HFF-Myc (cell line): ENCODE results near the gene DGCR8.

Source experiments
- DNase-seq: peaks from one replicate; pipeline ENCODE4 v3.0.0-alpha.2; 2011; ENCODE audit warnings: low read depth; ENCODE audit errors: extremely low read depth
- H3K4me3 ChIP-seq: replicated peaks from 2 replicates; pipeline ENCODE4 v1.5.1; 2011; ENCODE audit warnings: low read depth, mild to moderate bottlenecking, control low read depth, low read length
- TF ChIP-seq, protein P1 (sequence below): IDR thresholded peaks from 2 replicates; pipeline ENCODE4 v1.5.1; 2012; ENCODE audit warnings: mild to moderate bottlenecking, low read depth, low read length, control low read depth; ENCODE audit errors: missing control alignments

The DGCR8 gene

DNA sequence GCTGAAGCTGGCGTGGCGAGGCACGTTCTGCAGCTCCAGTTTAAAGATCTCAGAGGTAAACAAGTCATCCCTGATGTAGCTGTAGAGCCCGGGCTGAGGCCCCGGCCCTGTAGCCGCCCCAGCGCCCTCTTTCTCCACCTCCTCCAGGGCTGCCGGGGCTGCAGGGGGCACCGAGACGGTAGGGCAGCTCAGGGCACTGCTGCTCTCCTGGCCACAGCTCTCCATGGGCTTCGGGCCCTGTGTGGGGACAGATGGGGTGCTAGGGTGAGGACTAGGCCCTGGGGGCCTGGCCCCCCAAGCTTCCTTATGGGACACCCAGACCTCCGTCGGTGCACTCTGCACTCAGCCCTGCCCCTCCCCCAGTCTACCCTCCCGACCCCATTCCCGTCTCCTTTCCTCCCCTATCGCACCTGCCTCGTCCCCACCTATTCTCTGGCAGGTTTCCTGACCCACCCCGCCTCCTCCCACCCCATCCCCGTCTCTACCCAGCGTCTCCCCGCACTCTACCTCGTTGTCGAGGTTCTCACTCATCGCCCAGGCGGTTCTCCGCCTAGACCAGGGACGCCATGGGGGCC lies 36.4 kb downstream of the DGCR8 start:
- TF ChIP-seq, protein P1, sequence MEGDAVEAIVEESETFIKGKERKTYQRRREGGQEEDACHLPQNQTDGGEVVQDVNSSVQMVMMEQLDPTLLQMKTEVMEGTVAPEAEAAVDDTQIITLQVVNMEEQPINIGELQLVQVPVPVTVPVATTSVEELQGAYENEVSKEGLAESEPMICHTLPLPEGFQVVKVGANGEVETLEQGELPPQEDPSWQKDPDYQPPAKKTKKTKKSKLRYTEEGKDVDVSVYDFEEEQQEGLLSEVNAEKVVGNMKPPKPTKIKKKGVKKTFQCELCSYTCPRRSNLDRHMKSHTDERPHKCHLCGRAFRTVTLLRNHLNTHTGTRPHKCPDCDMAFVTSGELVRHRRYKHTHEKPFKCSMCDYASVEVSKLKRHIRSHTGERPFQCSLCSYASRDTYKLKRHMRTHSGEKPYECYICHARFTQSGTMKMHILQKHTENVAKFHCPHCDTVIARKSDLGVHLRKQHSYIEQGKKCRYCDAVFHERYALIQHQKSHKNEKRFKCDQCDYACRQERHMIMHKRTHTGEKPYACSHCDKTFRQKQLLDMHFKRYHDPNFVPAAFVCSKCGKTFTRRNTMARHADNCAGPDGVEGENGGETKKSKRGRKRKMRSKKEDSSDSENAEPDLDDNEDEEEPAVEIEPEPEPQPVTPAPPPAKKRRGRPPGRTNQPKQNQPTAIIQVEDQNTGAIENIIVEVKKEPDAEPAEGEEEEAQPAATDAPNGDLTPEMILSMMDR: no peak
- DNase-seq: no peak
- peak overlapping the region; percentile 87 for H3K4me3 ChIP-seq

DNA sequence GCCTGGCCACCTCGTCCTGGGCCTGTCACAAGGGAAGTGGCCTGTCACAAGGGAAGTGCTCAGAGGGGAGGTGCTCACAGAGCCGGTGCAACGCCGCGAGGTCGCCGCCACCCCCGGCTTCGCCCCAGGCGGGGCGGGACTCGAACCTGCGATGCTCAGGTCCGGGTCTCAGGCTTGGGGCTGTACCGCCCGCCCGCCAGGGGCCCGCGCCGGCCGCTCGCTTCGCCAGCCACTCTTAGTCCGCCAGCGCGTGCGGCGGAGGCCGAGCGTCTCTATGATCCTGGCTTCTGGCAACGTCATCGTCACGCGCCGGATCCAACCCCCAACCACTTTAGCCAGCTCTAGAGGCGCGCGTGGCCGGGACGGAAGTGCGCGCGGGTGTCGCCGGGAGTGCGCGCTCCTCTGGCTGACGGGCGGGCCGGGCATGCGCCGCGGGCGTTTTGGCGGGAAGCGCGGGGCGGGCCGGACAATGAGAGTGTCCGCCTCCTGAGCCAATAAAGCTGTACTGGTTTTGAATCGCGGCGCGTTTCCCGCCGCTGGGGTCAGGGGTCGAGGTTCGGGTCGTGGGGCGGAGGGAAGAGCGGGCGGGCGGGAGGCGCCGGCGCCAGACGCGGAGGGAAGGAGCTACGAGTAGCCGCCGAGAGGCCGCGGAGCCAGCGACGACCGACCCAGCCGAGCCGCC lies 37.1 kb downstream of the DGCR8 start, which contains the start of gene TRMT2A:
TSS of gene TRMT2A (minus strand) at position 276 of the 682 bp plus-strand sequence. CDS start 320 bp downstream, outside the sequence.
- TF ChIP-seq, protein P1: no peak
- H3K4me3 ChIP-seq: peak within 1 kb of the TSS; percentile 87
- peak; percentile 91 for DNase-seq

DNA sequence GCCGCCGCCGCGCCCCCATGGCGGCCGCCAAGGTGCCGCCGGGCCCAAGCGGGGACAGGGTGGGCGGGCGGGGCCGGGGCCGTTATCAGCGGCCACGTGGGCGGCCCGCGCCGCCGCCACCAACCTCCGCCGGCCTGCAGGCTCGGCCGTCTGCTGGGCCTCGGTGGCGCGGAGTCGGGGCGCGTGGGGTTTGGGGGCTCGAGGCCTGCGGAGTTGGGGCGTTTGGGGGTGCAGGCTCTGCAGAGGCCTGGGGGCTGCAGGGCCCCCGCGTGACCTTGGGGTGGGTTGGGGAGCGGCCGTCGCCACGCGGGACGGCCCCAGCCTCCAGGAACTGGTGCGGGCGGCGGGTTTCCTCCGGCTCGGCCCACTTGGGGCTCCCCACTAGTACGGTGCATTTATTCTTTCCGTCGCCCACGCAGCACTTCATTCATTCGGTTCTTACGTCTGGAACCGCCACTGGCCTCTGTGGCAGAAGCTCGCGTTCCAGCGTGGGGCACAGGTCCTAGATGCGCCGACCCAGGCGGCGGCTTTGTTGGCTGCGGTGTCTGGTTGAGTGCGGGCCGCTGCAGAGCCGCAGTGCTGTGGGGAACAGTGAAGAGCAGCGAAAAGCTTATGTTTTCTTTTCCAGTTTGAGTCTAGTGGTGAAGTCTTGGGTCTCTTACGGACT lies 37.7 kb downstream of the DGCR8 start:
- H3K4me3 ChIP-seq: peak overlapping the region; percentile 87
- no peak for DNase-seq
- TF ChIP-seq, protein P1: no peak

DNA sequence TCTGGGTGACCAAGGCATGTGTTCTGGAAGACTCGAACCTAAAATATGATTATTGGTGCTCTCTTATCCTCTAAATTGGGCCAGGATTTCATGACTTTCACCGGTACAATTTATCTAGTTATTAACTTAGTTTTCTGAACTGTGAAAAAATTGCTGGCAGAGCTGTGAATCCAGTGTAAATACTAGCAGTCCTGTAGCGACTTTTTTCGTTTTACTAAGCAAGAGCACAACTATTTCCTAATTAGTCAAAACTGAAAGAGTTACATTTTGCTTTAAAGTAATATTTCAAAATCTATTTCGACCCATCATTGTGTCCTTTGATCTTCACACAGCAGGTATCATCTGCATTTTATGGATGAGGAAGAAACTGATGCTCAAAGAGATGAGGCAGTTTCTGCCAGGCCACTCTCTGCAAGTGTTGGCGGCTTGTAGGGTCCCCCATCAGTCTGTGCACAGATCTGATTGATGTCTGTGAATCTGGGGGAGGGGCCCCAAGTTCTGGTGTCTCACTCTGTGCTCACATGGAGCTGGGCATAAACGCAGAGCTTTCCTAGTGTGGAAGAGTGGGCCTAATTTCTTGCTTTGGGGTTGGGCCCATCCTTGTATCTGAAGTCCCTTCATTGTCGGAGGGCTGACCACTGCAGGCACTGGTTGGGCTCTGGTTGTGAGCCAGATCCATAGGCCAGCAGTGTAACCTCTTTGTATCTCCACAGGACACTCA lies 38.4 kb downstream of the DGCR8 start:
- H3K4me3 ChIP-seq: peak overlapping the region; percentile 87
- no peak for DNase-seq
- TF ChIP-seq, protein P1: no peak

DNA sequence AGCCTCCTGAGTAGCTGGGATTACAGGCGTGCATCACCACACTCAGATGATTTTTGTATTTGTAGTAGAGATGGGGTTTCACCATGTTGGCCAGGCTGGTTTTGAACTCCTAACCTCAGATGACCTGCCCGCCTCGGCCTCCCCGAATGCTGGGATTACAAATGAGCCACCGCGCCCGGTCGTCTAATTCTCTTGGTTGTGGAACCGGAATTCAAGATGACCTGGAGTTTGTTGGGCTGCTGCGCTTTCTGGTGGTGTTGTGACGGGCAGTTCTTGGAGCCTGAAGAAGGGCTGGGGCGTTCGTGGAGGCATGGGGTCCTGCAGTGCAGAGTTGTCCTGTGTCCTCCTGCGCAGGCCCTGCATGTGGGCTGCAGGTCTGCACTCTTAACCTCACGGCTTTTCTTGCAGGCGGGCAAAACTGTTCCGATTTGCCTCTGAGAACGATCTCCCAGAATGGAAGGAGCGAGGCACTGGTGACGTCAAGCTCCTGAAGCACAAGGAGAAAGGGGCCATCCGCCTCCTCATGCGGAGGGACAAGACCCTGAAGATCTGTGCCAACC lies 41.9 kb downstream of the DGCR8 start:
- TF ChIP-seq, protein P1: no peak
- DNase-seq: no peak
- no peak overlapping the region for H3K4me3 ChIP-seq

DNA sequence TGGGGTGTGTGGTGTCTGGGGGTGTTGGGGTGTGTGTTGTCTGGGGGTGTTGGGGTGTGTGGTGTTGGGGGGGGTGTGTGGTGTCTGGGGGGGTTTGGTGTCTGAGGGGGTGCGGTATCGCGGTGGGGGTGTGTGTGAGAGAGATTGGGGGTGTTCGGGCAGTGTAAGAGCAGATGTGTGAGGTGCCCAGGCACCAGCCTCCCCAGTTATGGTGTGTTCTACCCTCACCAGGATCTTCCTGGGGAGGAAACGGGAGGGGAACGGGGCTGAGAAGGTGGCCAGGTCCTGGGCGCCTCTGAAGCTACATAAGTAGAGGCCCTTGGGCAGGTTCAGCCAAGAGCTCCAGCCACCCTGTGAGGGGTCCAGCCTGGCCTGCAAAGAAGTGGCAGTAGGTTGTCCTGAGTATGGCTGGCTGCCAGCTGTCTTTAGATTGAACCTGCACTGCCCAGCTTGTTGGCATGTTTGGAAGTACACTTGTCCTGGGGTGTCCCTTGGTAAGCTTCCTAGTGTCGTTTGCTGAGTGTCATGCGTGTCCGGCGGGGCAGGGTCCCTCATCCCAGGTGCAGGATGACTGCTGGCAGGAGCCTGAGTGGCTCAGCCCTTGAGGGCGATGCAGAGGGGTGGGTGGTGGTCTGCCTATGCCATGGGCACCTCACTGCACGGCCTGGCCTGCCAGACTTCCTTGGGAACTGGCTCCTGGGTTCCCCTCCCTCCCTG lies 43.5 kb downstream of the DGCR8 start:
- TF ChIP-seq, protein P1: no peak
- no peak for DNase-seq
- H3K4me3 ChIP-seq: no peak overlapping the region
